GM18508 (cell line): ENCODE data around the gene STUB1.

ENCODE experiments used
- ATAC-seq: cut with Tn5 transposase; IDR thresholded peaks from one replicate; pipeline ENCODE4 v1.9.1; 2021; ENCODE audit warnings: moderate number of reproducible peaks; ENCODE audit not compliant: insufficient read depth, unreplicated experiment

STUB1 gene

GRCh38 chr16:662095-662494, 18.1 kb upstream of the STUB1 start:
- no peak for ATAC-seq

GRCh38 chr16:662597-662996, 17.6 kb upstream of the STUB1 start:
- ATAC-seq, result no peak

- ATAC-seq, result no peak
These were observed 13.6 kb upstream of the STUB1 start for GRCh38 chr16:666572-666971.

GRCh38 chr16:667113-667779, 13.0 kb upstream of the STUB1 start:
- no peak for ATAC-seq

GRCh38 chr16:667780-668518, 12.3 kb upstream of the STUB1 start, which contains the start of gene RHOT2:
RHOT2 (plus strand) TSS chr16:668132; CDS start chr16:668200, 68 bp downstream.
- ATAC-seq, result no peak

GRCh38 chr16:668519-669171, 11.6 kb upstream of the STUB1 start:
- ATAC-seq, result no peak

GRCh38 chr16:669666-670065, 10.5 kb upstream of the STUB1 start:
- no peak for ATAC-seq

GRCh38 chr16:670485-671352, 9.5 kb upstream of the STUB1 start:
- no peak for ATAC-seq

- no peak for ATAC-seq
These were observed 8.7 kb upstream of the STUB1 start for GRCh38 chr16:671353-672131.

GRCh38 chr16:672371-672770, 7.8 kb upstream of the STUB1 start:
- no peak for ATAC-seq

GRCh38 chr16:672851-673250, 7.4 kb upstream of the STUB1 start:
- ATAC-seq, result no peak

GRCh38 chr16:673399-673991, 6.7 kb upstream of the STUB1 start:
- no peak for ATAC-seq

- ATAC-seq, result no peak
These were observed 5.9 kb upstream of the STUB1 start for GRCh38 chr16:674214-674881.

GRCh38 chr16:674968-675883, 5.0 kb upstream of the STUB1 start, which contains the start of gene RHBDL1:
RHBDL1 (plus strand) TSS chr16:675671; CDS start chr16:675791, 120 bp downstream.
- ATAC-seq, result no peak

GRCh38 chr16:675884-676564, 4.2 kb upstream of the STUB1 start:
- ATAC-seq, result no peak

- no peak for ATAC-seq
These were observed 3.7 kb upstream of the STUB1 start for GRCh38 chr16:676565-676902.

GRCh38 chr16:676913-677312, 3.3 kb upstream of the STUB1 start:
- ATAC-seq, result no peak
